Measurements from ENCODE around the gene ZNF653.

ZNF653 gene

DNA sequence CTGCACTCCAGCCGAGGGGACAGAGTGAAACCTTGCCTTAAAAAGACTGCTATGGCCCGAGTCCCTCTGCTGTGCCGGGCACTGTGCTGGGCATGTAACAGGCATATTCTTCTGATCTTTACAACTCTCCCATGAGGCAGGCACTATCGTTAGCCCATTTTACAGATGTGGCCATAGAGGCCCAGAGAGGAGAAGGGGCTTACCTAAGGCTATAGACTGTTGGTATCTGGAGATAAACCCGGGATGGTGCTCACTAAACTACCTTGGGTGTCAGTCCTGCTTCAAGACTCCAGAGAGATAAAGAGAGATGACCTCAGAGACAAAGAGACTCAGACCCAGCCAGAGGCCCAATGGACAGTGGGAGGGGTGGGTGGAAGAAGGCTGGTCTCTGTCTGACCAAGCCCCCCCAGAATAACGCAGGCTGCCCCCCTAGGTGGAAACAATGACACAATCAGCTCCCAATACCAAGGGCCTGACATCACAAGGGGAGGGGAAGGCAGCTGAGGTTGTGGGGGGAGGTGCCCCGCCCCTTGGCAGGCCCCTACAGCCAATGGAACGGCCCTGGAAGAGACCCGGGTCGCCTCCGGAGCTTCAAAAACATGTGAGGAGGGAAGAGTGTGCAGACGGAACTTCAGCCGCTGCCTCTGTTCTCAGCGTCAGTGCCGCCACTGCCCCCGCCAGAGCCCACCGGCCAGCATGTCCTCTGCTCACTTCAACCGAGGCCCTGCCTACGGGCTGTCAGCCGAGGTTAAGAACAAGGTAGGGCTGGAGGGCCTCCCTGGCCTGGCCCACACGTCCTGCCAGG is 32.8 kb upstream of the ZNF653 start, which contains the start of gene CNN1:
CNN1 (plus strand) TSS at position 620 of the 805 bp plus-strand sequence; CDS start at position 697, 77 bp downstream.
- TF ChIP-seq POLR2A (IDR thresholded peaks at IDR 0.05; ENCODE audit: low read depth, low read length): no peak
- FAIRE-seq: no peak
- no peak for DNase-seq (ENCODE audit: insufficient read length, low spot score)

DNA sequence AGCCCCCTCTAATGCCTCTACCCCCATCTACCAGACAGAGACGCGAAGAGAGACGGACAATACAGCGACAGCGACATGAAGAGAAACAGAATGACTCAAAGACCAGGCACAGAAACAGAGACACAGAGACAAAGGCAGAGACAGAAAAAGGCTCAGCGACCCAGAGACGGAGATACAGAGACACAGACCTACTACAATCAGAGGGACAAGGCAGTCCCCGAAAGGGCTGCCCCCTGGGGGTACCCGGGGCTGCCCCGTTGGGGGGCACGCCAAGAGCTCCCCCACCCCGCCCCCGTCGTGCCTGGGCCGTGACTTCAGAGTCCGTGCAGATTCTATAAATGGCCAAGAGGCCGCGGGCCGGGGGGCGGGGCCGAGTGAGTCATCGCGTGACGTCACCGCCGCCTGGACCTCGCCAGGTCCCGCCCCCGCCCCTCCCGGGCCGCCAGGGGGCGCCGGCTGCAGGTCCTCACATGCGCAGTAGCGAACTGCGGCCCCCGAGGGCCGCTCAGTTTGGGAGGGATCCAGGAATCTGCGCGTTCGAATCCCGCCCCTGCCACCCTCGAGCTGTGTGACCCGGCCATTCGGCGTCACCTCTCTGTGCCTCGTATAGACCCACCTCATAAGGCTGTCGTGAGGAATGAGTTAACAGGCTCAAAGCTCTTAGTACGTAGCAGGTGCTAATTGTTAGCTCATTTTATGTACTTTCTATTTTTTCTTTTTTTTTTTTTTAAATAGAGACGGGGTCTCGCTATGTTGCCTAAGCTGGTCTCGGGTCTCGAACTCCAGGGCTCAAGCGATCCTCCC is 30.4 kb upstream of the ZNF653 start:
- no peak for TF ChIP-seq POLR2A (IDR thresholded peaks at IDR 0.05; ENCODE audit: low read depth, low read length)
- peak; percentile 84 for DNase-seq (ENCODE audit: insufficient read length, low spot score)
- no peak for FAIRE-seq

DNA sequence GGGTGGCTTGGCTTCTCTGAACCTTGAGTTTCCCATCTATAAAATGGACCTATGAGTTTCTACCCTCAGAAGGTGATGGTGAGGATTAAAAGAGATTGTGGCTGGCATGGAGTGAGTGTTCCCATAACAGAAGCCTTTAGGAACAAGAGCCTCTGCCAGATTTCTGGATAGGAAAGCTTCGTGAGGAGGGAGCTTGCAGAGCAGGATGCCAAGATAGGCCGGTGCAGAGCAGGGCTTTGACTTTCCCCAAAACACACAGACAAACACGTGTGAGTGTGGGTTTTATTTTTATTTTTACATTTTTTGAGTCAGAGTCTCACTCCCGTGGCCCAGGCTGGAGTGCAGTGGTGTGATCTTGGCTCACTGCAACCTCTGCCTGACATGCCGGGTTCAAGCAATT is 29.3 kb upstream of the ZNF653 start:
- DNase-seq (ENCODE audit: insufficient read length, low spot score): no peak
- no peak for FAIRE-seq

DNA sequence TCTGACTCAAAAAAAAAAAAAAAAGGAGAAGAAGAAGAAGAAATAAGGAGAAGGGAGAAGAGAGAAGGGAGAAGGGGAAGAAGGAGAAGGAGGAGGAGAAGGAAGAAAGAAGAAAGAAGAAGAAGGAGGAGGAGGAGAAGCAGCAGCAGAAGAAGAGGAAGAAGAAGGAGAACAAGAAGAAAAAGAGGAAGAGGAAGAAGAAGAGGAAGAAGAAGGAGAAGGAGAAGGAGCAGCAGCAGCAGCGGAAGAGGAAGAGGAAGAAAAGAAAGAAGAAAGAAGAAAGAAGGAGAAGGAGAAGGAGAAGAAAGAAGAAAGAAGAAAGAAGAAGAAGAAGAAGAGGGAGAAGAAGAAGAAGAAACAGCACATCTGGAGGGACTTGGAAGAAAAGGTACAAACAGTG is 28.9 kb upstream of the ZNF653 start:
- DNase-seq (ENCODE audit: insufficient read length, low spot score): no peak
- TF ChIP-seq POLR2A (IDR thresholded peaks at IDR 0.05; ENCODE audit: low read depth, low read length): no peak
- no peak for FAIRE-seq

More for the DNA sequence above, 29.3 kb upstream of the ZNF653 start:
- no peak for TF ChIP-seq POLR2A (IDR thresholded peaks at IDR 0.05; ENCODE audit: low read depth, low read length)

DNA sequence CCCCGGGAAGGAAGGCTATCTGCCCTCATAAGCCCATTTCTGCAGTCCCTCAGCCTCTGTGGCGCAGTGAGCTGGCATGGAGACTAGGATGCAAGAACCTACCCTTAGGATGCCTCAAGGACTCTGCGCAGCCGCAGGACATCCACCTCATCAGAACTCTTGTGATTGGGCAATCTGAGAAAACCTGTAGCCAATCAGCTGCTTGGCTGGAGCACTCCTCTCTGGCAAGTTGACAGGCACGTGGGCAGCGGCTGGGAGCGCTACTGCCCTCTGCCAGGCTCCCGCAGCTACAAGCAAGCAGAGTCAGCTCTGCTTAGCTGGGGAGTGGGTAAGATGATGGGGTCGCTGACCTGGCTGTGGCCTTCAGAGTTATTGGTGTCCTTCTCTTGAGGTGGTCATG is 24.8 kb upstream of the ZNF653 start:
- peak; percentile 71 for DNase-seq (ENCODE audit: insufficient read length, low spot score)

DNA sequence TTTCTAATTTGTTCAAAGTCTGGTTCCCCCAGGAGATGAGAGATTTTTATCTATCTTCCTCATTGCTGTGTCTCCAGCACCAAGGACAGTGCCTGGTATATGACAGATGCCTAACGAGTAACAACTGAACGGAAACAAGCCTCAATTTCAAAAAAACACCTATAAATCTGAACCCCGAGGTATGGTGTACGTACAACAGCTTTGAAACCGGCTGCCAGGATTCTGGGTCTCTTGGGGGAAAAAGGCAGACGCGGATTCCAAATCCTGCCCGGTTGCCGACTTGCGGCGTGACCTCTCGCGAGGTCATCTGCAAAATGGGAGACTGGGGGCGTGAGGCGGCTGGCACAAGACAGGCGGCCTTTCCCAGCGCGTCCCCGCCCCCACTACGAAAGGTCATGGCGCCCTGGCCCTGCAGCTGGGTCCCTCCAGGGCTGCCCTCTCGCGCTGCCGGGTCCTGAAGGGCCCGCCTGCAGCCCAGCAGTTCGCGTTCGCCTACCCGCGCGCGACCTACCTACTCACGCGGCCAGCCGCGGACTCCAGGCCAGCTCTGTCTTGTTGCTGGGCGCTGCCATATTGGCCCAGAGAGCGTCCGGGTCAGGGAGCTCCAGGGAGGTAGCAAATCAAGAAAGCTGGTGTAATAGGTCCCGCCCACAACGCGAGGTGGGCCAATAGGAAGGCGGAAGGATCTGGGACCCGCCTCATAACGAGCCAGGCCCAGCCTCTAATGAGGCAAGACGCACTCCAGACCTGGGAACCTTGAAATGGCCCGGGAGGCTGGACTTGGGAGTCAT is 23.1 kb upstream of the ZNF653 start, which contains the start of gene ECSIT:
ECSIT (minus strand) TSS at position 584 of the 791 bp plus-strand sequence. CDS start 9,964 bp downstream, outside the sequence.
- TF ChIP-seq POLR2A (IDR thresholded peaks at IDR 0.05; ENCODE audit: low read depth, low read length): no peak; the same call in 1 of the 2 replicates
- peak; percentile 80 for FAIRE-seq
- DNase-seq (ENCODE audit: insufficient read length, low spot score): peak; percentile 85

More for the DNA sequence above, 24.8 kb upstream of the ZNF653 start:
- FAIRE-seq: peak; percentile 52
- no peak for TF ChIP-seq POLR2A (IDR thresholded peaks at IDR 0.05; ENCODE audit: low read depth, low read length)

DNA sequence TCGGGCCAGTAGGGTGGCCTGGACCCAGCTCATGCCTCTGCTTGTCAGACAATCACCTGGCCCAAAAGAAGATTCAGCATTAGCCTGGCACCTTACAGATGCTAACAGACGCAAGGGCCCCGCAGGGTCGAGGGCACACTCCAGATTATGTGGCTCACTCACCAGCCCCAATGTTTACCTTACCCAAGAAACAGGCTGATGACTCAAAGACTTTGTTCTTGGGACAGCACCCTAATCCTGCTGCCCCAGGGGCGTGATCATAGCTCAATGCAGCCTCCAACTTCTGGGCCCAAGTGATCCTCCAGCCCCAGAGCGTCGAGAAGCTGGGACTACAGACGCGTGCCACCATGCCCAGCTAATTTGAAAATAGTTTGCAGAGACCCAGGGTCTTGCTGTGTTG is 13.5 kb upstream of the ZNF653 start:
- TF ChIP-seq POLR2A (IDR thresholded peaks at IDR 0.05; ENCODE audit: low read depth, low read length): no peak
- DNase-seq (ENCODE audit: insufficient read length, low spot score) (no peak), FAIRE-seq (no peak)

DNA sequence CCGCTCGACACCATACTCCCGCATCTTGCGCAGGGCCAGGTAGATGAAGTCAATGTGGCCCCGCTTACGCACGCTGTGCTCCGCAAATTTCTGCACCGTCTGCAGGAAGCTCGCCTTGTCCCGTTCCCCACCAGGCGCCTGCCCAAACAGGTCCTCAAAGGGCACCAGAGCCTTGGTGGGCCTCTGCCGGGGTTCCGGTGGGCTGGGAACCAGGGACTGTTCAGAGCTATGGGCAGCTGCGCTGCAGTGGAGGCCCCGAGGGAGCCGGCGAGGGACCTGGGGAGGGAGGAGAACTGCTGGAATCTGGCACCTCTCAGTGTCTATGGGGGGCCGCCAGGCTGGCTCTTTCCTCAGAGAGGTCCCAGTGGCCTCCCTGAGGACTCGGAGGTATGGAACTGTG is 8.3 kb upstream of the ZNF653 start:
- no peak for TF ChIP-seq POLR2A (IDR thresholded peaks at IDR 0.05; ENCODE audit: low read depth, low read length)
- FAIRE-seq (no peak), DNase-seq (ENCODE audit: insufficient read length, low spot score) (no peak)

DNA sequence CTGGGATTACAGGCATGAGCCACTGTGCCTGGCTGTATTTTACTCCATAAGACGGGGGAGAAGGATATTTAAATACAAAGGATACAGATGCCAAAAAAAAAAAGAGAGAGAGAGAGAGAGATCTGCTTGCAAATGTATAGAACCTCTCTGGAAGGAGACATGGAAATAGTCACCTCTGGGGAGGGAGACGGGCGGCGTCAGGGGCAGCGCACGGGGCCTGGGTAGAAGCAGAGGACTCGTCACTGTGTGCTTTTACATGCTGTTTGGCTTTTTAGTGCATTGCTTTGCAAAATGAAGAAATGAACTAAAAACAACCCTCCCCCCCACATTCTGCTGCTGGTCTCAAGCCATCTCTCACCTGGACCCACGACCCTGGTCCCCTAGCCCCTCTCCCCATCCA is 4.8 kb upstream of the ZNF653 start:
- FAIRE-seq: no peak
- no peak for DNase-seq (ENCODE audit: insufficient read length, low spot score)
- no peak for TF ChIP-seq POLR2A (IDR thresholded peaks at IDR 0.05; ENCODE audit: low read depth, low read length)

DNA sequence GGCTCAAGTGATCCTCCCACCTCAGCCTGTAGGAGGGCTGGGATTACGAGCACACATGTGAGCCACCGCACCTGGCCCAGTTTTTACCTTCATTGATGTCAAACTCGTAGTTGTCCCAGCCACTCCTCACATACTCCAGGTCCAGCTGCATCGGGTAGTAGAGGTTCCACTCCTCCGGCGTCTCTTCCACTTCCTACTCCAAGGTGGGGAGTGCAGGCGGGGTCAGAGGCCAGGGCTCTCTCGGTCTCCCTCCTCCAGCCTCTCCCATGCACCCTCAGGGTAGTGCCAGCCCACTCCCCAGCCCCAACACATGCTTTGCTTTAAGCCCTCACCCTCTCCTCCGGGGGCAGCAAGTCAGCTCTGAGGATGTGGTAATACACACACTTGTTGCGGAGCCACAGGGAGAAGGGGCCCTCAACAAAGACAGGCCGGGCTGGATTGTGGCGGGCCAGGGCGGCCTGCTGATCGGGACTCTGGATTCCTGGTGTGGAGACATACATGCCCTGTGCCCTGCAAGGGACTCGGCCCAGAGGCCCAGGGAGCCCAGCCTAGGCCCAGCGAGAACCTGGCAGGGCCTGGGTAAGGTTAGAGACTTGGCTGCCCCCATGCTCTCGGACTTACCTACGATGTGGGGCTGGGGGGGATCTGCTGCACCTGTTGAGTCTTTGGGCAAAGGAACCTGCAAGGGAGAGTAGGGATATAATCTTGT is 1.9 kb upstream of the ZNF653 start:
- DNase-seq (ENCODE audit: insufficient read length, low spot score): no peak
- FAIRE-seq: no peak
- no peak for TF ChIP-seq POLR2A (IDR thresholded peaks at IDR 0.05; ENCODE audit: low read depth, low read length)

DNA sequence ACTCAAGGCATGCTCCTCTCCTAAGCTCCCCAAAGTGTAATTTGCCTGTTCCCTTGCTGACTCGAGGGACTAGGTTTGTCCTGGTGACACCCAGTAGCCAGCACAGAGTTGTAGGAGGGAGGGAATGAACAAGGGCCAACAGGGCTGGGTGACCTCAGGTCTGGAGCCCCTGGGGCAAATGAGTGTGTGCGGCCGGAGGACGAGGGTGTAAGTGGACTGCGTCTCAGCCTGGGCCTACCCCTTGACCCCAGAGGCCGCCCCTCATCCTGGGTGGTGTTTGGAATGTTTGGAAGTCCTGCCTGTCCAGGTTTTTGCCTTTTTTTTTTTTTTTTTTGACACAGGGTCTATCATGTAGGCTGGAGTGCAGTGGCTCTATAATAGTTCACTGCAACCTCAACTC is 1.3 kb upstream of the ZNF653 start:
- DNase-seq (ENCODE audit: insufficient read length, low spot score) (no peak), FAIRE-seq (no peak)
- TF ChIP-seq POLR2A (IDR thresholded peaks at IDR 0.05; ENCODE audit: low read depth, low read length): no peak

DNA sequence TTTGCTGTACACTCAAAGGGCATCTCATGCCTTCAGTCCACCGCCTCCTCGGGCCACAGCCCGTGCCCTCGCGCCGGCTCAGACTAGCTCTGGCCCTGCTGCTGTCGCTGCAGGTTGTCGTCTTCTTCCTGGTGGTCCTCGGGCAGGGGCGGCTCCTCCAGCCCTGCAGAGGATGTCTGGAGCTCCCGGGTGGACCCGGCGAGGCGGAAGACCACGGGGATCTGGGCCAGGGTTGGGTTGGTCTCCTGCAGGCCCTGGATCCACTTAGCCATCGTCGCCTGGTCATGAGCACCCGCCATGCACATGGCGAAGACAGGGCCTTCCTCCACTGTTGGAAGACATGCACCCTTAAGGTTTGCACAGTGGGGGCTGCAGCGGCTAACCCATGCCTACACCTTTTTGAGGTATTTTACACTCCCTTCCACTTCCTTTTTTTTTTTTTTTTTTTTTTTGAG is 489 bp upstream of the ZNF653 start:
- no peak for DNase-seq (ENCODE audit: insufficient read length, low spot score)
- TF ChIP-seq POLR2A (IDR thresholded peaks at IDR 0.05; ENCODE audit: low read depth, low read length): no peak
- FAIRE-seq: no peak

DNA sequence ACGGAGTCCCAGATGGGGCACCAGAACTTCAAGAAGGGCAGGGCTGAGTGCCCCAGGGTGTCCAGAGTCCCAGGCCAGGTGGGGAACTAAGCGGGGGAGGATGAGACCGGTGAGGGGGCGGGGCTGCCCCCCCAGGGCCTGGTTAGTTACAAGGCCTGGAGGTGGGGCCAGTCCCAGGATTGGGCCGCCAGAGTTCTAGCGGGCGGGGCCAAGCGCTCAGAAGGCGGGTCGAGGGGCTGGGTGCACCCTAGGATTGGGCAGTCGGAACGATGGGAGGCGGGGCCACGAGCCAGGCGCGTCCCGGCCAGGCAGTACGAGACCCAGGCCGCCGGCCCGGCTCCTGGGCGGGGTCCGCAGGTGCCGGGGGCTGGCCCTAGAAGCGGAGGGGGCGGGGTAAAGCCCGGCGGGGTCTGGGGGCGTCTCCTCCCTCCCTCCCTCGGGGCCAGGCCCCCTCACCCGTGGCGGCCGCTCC is 571 bp downstream of the ZNF653 start:
- DNase-seq (ENCODE audit: insufficient read length, low spot score) (peak; percentile 93), FAIRE-seq (peak; percentile 27)
- no peak for TF ChIP-seq POLR2A (IDR thresholded peaks at IDR 0.05; ENCODE audit: low read depth, low read length)

Data from H54 (cell line).